GM19099 (cell line): ENCODE measurements around the gene CDON.

Source experiments
- POLR2A ChIP-seq: IDR thresholded peaks from 3 replicates; pipeline ENCODE4 v1.6.1; 2011; ENCODE audit warnings: low read depth; ENCODE audit not compliant: insufficient read length; ENCODE audit errors: extremely low read depth

CDON gene

GRCh38 chr11:126062679-126063506 is at the start of gene CDON:
CDON (minus strand) TSS chr11:126062866; CDS start chr11:126023476, 39,390 bp downstream.
- no peak for TF ChIP-seq POLR2A

- TF ChIP-seq POLR2A: no peak
These were observed 48.9 kb upstream of the CDON start for GRCh38 chr11:126111458-126112116.

- no peak for TF ChIP-seq POLR2A
These were observed 47.5 kb upstream of the CDON start for GRCh38 chr11:126109941-126110731.

- TF ChIP-seq POLR2A: no peak
These were observed 44.1 kb upstream of the CDON start for GRCh38 chr11:126106594-126107328.

GRCh38 chr11:126105748-126106080 is 43.0 kb upstream of the CDON start:
- TF ChIP-seq POLR2A: no peak

GRCh38 chr11:126105022-126105747 is 42.5 kb upstream of the CDON start:
- TF ChIP-seq POLR2A: no peak

- TF ChIP-seq POLR2A: no peak
These were observed 41.8 kb upstream of the CDON start for GRCh38 chr11:126104420-126104819.

GRCh38 chr11:126103150-126103549 is 40.5 kb upstream of the CDON start:
- TF ChIP-seq POLR2A: no peak

- TF ChIP-seq POLR2A: no peak
These were observed 39.8 kb upstream of the CDON start for GRCh38 chr11:126102436-126102981.

GRCh38 chr11:126101930-126102283 is 39.2 kb upstream of the CDON start:
- no peak for TF ChIP-seq POLR2A

GRCh38 chr11:126101251-126101929 is 38.7 kb upstream of the CDON start:
- no peak for TF ChIP-seq POLR2A

- no peak for TF ChIP-seq POLR2A
These were observed 38.0 kb upstream of the CDON start for GRCh38 chr11:126100716-126101115.

GRCh38 chr11:126098204-126098769 is 35.6 kb upstream of the CDON start:
- no peak for TF ChIP-seq POLR2A

- TF ChIP-seq POLR2A: no peak
These were observed 33.1 kb upstream of the CDON start for GRCh38 chr11:126095745-126096144.

- no peak for TF ChIP-seq POLR2A
These were observed 27.8 kb upstream of the CDON start for GRCh38 chr11:126090452-126090851.
